HG03565 (cell line): ENCODE data around the gene CEP72.
A peak's percentile ranks its signal among the peaks of the same experiment; 100 is the strongest.
"Not testable (repeated sequence)": the region's sequence is repeated elsewhere in the genome, so short reads cannot be mapped to it uniquely, and the experiment has no call there.

Experiments
- ATAC-seq: cut with Tn5 transposase; IDR thresholded peaks from one replicate; pipeline ENCODE4 v1.9.1; 2021; ENCODE audit warnings: mild to moderate bottlenecking, moderate library complexity; ENCODE audit not compliant: unreplicated experiment

CEP72 gene

GRCh38 chr5:668283-668995 is 56.3 kb downstream of the CEP72 start:
- no peak for ATAC-seq

GRCh38 chr5:669111-669841 is 57.1 kb downstream of the CEP72 start:
- ATAC-seq: no peak

GRCh38 chr5:669842-670395 is 57.8 kb downstream of the CEP72 start:
- ATAC-seq: no peak

- no peak for ATAC-seq
Observed at GRCh38 chr5:670396-671270, 58.5 kb downstream of the CEP72 start.

GRCh38 chr5:671459-672328 is 59.6 kb downstream of the CEP72 start:
- ATAC-seq: peak; percentile 51

GRCh38 chr5:672329-673160 is 60.4 kb downstream of the CEP72 start:
- no peak for ATAC-seq

GRCh38 chr5:673161-673830 is 61.2 kb downstream of the CEP72 start:
- ATAC-seq: no peak

GRCh38 chr5:673831-674629 is 61.9 kb downstream of the CEP72 start:
- no peak for ATAC-seq

GRCh38 chr5:674630-675011 is 62.5 kb downstream of the CEP72 start:
- no peak for ATAC-seq

- no peak for ATAC-seq
Observed at GRCh38 chr5:675111-675870, 63.2 kb downstream of the CEP72 start.

GRCh38 chr5:675871-676698 is 63.9 kb downstream of the CEP72 start:
- ATAC-seq: no peak

- no peak for ATAC-seq
Observed at GRCh38 chr5:676699-677076, 64.5 kb downstream of the CEP72 start.

- no peak for ATAC-seq
Observed at GRCh38 chr5:677131-678101, 65.3 kb downstream of the CEP72 start.

GRCh38 chr5:678521-678920 is 66.4 kb downstream of the CEP72 start:
- ATAC-seq: not testable (repeated sequence)

- ATAC-seq: not testable (repeated sequence)
Observed at GRCh38 chr5:679166-679895, 67.2 kb downstream of the CEP72 start.
